Erythroblast (primary cell): ENCODE data around the gene PPP1R13B.

Experiments
- GATA1 ChIP-seq: IDR thresholded peaks from 2 replicates; pipeline ENCODE4 v1.6.1; 2011; ENCODE audit warnings: low read depth, mild to moderate bottlenecking, control low read depth, low read length, moderate library complexity
- POLR2A ChIP-seq: IDR thresholded peaks from 2 replicates; pipeline ENCODE4 v1.6.1; 2011; ENCODE audit warnings: mild to moderate bottlenecking, low read length

- TF ChIP-seq POLR2A, result no peak
- no peak for TF ChIP-seq GATA1
These were observed 29.8 kb downstream of the PPP1R13B start for GRCh38 chr14:103817595-103817994.
